Measurements from ENCODE around the gene EXOSC2. TPM values are rescaled to one million over a fixed set of nuclear protein-coding genes. Genes with fewer than 3 reads are reported as not detected.
A peak's percentile ranks its signal among the peaks of the same experiment; 100 is the strongest.

The EXOSC2 gene
- total and polyA plus RNA-seq, 2 experiments from 2014 or later: 37.6 to 77.7 TPM

- no peak for TF ChIP-seq CREB1 (CRISPR knock-in tag; IDR thresholded peaks at IDR 0.05; ENCODE audit: low read depth)
- TF ChIP-seq EZH2phosphoT487 (IDR thresholded peaks at IDR 0.05; ENCODE audit: unreplicated experiment): no peak
- no peak for TF ChIP-seq ZNF114 (CRISPR knock-in tag; IDR thresholded peaks at IDR 0.05)
- TF ChIP-seq, protein P1, sequence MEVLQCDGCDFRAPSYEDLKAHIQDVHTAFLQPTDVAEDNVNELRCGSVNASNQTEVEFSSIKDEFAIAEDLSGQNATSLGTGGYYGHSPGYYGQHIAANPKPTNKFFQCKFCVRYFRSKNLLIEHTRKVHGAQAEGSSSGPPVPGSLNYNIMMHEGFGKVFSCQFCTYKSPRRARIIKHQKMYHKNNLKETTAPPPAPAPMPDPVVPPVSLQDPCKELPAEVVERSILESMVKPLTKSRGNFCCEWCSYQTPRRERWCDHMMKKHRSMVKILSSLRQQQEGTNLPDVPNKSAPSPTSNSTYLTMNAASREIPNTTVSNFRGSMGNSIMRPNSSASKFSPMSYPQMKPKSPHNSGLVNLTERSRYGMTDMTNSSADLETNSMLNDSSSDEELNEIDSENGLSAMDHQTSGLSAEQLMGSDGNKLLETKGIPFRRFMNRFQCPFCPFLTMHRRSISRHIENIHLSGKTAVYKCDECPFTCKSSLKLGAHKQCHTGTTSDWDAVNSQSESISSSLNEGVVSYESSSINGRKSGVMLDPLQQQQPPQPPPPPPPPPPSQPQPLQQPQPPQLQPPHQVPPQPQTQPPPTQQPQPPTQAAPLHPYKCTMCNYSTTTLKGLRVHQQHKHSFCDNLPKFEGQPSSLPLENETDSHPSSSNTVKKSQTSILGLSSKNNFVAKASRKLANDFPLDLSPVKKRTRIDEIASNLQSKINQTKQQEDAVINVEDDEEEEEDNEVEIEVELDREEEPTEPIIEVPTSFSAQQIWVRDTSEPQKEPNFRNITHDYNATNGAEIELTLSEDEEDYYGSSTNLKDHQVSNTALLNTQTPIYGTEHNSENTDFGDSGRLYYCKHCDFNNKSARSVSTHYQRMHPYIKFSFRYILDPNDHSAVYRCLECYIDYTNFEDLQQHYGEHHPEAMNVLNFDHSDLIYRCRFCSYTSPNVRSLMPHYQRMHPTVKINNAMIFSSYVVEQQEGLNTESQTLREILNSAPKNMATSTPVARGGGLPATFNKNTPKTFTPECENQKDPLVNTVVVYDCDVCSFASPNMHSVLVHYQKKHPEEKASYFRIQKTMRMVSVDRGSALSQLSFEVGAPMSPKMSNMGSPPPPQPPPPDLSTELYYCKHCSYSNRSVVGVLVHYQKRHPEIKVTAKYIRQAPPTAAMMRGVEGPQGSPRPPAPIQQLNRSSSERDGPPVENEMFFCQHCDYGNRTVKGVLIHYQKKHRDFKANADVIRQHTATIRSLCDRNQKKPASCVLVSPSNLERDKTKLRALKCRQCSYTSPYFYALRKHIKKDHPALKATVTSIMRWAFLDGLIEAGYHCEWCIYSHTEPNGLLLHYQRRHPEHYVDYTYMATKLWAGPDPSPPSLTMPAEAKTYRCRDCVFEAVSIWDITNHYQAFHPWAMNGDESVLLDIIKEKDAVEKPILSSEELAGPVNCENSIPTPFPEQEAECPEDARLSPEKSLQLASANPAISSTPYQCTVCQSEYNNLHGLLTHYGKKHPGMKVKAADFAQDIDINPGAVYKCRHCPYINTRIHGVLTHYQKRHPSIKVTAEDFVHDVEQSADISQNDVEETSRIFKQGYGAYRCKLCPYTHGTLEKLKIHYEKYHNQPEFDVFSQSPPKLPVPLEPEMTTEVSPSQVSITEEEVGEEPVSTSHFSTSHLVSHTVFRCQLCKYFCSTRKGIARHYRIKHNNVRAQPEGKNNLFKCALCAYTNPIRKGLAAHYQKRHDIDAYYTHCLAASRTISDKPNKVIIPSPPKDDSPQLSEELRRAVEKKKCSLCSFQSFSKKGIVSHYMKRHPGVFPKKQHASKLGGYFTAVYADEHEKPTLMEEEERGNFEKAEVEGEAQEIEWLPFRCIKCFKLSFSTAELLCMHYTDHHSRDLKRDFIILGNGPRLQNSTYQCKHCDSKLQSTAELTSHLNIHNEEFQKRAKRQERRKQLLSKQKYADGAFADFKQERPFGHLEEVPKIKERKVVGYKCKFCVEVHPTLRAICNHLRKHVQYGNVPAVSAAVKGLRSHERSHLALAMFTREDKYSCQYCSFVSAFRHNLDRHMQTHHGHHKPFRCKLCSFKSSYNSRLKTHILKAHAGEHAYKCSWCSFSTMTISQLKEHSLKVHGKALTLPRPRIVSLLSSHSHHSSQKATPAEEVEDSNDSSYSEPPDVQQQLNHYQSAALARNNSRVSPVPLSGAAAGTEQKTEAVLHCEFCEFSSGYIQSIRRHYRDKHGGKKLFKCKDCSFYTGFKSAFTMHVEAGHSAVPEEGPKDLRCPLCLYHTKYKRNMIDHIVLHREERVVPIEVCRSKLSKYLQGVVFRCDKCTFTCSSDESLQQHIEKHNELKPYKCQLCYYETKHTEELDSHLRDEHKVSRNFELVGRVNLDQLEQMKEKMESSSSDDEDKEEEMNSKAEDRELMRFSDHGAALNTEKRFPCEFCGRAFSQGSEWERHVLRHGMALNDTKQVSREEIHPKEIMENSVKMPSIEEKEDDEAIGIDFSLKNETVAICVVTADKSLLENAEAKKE (CRISPR knock-in tag; IDR thresholded peaks at IDR 0.05): no peak
- TF ChIP-seq, protein P2, sequence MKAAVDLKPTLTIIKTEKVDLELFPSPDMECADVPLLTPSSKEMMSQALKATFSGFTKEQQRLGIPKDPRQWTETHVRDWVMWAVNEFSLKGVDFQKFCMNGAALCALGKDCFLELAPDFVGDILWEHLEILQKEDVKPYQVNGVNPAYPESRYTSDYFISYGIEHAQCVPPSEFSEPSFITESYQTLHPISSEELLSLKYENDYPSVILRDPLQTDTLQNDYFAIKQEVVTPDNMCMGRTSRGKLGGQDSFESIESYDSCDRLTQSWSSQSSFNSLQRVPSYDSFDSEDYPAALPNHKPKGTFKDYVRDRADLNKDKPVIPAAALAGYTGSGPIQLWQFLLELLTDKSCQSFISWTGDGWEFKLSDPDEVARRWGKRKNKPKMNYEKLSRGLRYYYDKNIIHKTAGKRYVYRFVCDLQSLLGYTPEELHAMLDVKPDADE (IDR thresholded peaks at IDR 0.05): no peak
- TF ChIP-seq STAT1 (IDR thresholded peaks at IDR 0.05; ENCODE audit: unreplicated experiment): no peak
- TF ChIP-seq, protein P3, sequence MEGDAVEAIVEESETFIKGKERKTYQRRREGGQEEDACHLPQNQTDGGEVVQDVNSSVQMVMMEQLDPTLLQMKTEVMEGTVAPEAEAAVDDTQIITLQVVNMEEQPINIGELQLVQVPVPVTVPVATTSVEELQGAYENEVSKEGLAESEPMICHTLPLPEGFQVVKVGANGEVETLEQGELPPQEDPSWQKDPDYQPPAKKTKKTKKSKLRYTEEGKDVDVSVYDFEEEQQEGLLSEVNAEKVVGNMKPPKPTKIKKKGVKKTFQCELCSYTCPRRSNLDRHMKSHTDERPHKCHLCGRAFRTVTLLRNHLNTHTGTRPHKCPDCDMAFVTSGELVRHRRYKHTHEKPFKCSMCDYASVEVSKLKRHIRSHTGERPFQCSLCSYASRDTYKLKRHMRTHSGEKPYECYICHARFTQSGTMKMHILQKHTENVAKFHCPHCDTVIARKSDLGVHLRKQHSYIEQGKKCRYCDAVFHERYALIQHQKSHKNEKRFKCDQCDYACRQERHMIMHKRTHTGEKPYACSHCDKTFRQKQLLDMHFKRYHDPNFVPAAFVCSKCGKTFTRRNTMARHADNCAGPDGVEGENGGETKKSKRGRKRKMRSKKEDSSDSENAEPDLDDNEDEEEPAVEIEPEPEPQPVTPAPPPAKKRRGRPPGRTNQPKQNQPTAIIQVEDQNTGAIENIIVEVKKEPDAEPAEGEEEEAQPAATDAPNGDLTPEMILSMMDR (conservative IDR thresholded peaks at IDR 0.05; ENCODE audit: low read depth in 2 of 2): no peak
- no peak for TF ChIP-seq EZH2 (IDR thresholded peaks at IDR 0.05; ENCODE audit: low read depth, unreplicated experiment)
- TF ChIP-seq NANOG (IDR thresholded peaks at IDR 0.05; ENCODE audit: borderline replicate concordance): no peak
- no peak for TF ChIP-seq JUNB (IDR thresholded peaks at IDR 0.05; ENCODE audit: unreplicated experiment)
- TF ChIP-seq POLR2AphosphoS5 (IDR thresholded peaks at IDR 0.05; ENCODE audit: low read depth): no peak
- no peak for TF ChIP-seq REST (IDR thresholded peaks at IDR 0.05; ENCODE audit: unreplicated experiment)
- peaks cover 81% of the 10 kb centered on the region for H3K79me2 ChIP-seq (replicated peaks; ENCODE audit: insufficient read depth)
Observed at GRCh38 chr9:130745210-130745800, 51.7 kb downstream of the EXOSC2 start.

More at GRCh38 chr9:130745210-130745800, 51.7 kb downstream of the EXOSC2 start:
- Histone ChIP-seq H3K4me1 (ENCODE audit: insufficient read depth) (peaks cover 12% of the 10 kb centered on the region), H3K36me3 (ENCODE audit: insufficient read depth) (no peaks in the 10 kb centered on the region), H4K20me1 (replicated peaks; ENCODE audit: insufficient read depth) (peaks cover 13% of the 10 kb centered on the region; the same call in 1 of the 2 replicates), H3K27me3 (ENCODE audit: insufficient read depth) (no peaks in the 10 kb centered on the region), H2AFZ (no peak overlapping the region), H3K27ac (ENCODE audit: low read depth) (peak overlapping the region; percentile 16; the same call in 1 of the 2 replicates), H3F3A (replicated peaks; ENCODE audit: low read depth) (no peaks in the 10 kb centered on the region), H3K9me2 (ENCODE audit: insufficient read depth) (no peaks in the 10 kb centered on the region), H3K4me2 (peak overlapping the region; percentile 9; the same call in 1 of the 2 replicates), H3K4me3 (no peak overlapping the region)
- DNase-seq (ENCODE audit: low spot score) (no peak), ATAC-seq (no peak)
- no peak overlapping the region; the same call in 1 of the 2 replicates for H3K27ac Mint-ChIP-seq
- H3K4me1 Mint-ChIP-seq: peaks cover 17% of the 10 kb centered on the region
- no peaks in the 10 kb centered on the region for H3K9me3 Mint-ChIP-seq
- H3K27me3 Mint-ChIP-seq (ENCODE audit: insufficient read depth, low read depth, poor library complexity): peaks cover 2% of the 10 kb centered on the region
- H3K36me3 Mint-ChIP-seq (ENCODE audit: low read depth): 0 out of 3 replicates have a peak, but pooled peaks cover 8% of the 10 kb centered on the region
- H3K4me3 Mint-ChIP-seq: no peak overlapping the region

Measured in GM23338 (cell line).